Measurements from ENCODE around the gene MRPS2.

DNA sequence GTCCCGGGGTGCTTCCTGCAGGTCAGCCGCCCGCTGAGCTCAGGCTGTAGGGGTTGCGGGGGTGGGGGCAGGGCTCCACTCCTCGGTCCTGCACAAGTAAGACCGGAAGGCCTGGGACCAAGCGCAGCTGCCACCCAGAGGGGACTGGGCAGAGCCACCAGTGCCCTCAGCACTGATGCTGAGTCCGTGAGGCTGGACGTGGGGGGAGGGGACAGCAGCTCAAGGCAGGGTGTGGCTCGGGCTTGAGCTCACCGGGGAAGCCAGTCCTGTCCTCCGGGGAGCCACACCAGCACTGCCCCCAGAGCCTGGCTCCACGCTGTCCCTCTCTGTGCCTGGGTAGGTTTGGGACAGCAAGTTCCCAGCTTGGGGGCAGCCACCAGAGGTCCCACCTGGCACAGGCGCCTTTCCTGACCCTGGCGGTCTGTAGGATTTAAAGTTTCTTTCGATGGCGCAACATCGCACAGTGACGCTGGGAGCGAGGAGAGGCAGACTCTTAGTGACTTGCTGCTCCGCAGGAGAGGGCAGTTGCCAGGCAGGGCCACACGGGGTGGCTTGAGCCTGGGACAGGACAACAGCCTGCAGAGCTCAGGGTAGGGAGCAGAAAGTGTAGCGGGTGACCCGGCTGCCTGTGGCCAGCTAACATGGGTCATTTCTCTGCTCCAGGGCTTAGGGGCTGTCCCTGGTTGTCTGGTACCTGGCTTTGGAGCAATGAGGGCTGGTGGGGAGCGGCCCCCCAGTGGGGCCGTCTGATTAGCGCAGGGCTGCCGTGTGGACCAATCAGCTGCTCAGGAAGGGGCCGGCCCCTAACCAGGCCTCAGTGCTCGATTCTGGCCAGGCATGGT lies 26.5 kb downstream of the MRPS2 start:
- TF ChIP-seq POLR2A (IDR thresholded peaks at IDR 0.05) = no peak
- TF ChIP-seq, protein P1, sequence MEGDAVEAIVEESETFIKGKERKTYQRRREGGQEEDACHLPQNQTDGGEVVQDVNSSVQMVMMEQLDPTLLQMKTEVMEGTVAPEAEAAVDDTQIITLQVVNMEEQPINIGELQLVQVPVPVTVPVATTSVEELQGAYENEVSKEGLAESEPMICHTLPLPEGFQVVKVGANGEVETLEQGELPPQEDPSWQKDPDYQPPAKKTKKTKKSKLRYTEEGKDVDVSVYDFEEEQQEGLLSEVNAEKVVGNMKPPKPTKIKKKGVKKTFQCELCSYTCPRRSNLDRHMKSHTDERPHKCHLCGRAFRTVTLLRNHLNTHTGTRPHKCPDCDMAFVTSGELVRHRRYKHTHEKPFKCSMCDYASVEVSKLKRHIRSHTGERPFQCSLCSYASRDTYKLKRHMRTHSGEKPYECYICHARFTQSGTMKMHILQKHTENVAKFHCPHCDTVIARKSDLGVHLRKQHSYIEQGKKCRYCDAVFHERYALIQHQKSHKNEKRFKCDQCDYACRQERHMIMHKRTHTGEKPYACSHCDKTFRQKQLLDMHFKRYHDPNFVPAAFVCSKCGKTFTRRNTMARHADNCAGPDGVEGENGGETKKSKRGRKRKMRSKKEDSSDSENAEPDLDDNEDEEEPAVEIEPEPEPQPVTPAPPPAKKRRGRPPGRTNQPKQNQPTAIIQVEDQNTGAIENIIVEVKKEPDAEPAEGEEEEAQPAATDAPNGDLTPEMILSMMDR (IDR thresholded peaks at IDR 0.05) = no peak
